CMK (cell line): ENCODE results near the gene PCF11.
"Not testable (repeated sequence)": the region's sequence is repeated elsewhere in the genome, so short reads cannot be mapped to it uniquely, and the experiment has no call there.

Experiments
- DNase-seq: peaks from one replicate; pipeline ENCODE4 v3.0.0-alpha.2; 2010; ENCODE audit warnings: low read depth

PCF11 gene

GRCh38 chr11:83193315-83194280 is 36.7 kb downstream of the PCF11 start, which contains the start of gene ANKRD42:
Gene ANKRD42, plus strand, starts transcription at chr11:83193712. Its CDS starts 959 bp downstream, at chr11:83194671.
- peak; percentile 94 for DNase-seq

GRCh38 chr11:83194281-83195142 is 37.6 kb downstream of the PCF11 start:
- peak; percentile 26 for DNase-seq

GRCh38 chr11:83195143-83195466 is 38.2 kb downstream of the PCF11 start:
- no peak for DNase-seq

- DNase-seq: no peak
These were observed 38.7 kb downstream of the PCF11 start for GRCh38 chr11:83195649-83196048.

GRCh38 chr11:83200035-83200434 is 43.1 kb downstream of the PCF11 start:
- DNase-seq: no peak

- no peak for DNase-seq
These were observed 48.8 kb downstream of the PCF11 start for GRCh38 chr11:83205608-83206185.

GRCh38 chr11:83206221-83206620 is 49.3 kb downstream of the PCF11 start:
- DNase-seq: no peak

- not testable (repeated sequence) for DNase-seq
These were observed 49.9 kb downstream of the PCF11 start for GRCh38 chr11:83206771-83207382.

GRCh38 chr11:83219095-83219494 is 62.2 kb downstream of the PCF11 start:
- no peak for DNase-seq

- no peak for DNase-seq
These were observed 63.3 kb downstream of the PCF11 start for GRCh38 chr11:83220260-83220659.

- DNase-seq: no peak
These were observed 64.8 kb downstream of the PCF11 start for GRCh38 chr11:83221694-83222093.

- DNase-seq: no peak
These were observed 65.6 kb downstream of the PCF11 start for GRCh38 chr11:83222499-83222898.

GRCh38 chr11:83223457-83223856 is 66.5 kb downstream of the PCF11 start:
- no peak for DNase-seq

GRCh38 chr11:83235825-83236224 is 78.9 kb downstream of the PCF11 start:
- no peak for DNase-seq
